H1 (cell line): ENCODE data around the gene EGFLAM. TPM values are rescaled to one million over a fixed set of nuclear protein-coding genes. Genes with fewer than 3 reads are reported as not detected.

ENCODE experiments used
- CTCF ChIA-PET: fragments of 300-600 bp; sonication (Branson Sonifier 250); formaldehyde crosslinking; loops from one replicate; lab custom pipeline; 2021; ENCODE audit not compliant: partially characterized antibody; lab: Charles Lee
- POLR2A ChIA-PET: fragments of 300-600 bp; sonication (Branson Sonifier 250); formaldehyde crosslinking; loops from one replicate; lab custom pipeline; 2021; ENCODE audit warnings: inconsistent platforms; ENCODE audit not compliant: partially characterized antibody; lab: Charles Lee
- DNase-seq, 2 experiments: peaks; one replicate each; pipeline versions ENCODE4 v3.0.0 to v3.0.0-alpha.2; 2010 to 2022; ENCODE audit warnings: low spot score in 2 of 2, low read depth in 1 of 2, mixed read lengths in 1 of 2
- FAIRE-seq: peaks from 2 replicates; lab custom pipeline; 2011; peaks lifted over from hg19 to GRCh38; lab: Jason Lieb, UNC
- H2AFZ ChIP-seq: 2 replicates; pipeline ENCODE4 v1.8.1; 2012; ENCODE audit warnings: low read length, inconsistent platforms
- H2AK5ac ChIP-seq: 2 replicates; pipeline ENCODE4 v1.6.1; 2013; ENCODE audit warnings: low read depth, low read length
- H2BK120ac ChIP-seq: replicated peaks from 2 replicates; pipeline ENCODE3; 2013; ENCODE audit warnings: low read depth, low read length, inconsistent platforms
- H2BK12ac ChIP-seq: 2 replicates; pipeline ENCODE4 v1.6.1; 2013; ENCODE audit warnings: low read depth, low read length
- H2BK15ac ChIP-seq: 2 replicates; pipeline ENCODE4 v1.6.1; 2013; ENCODE audit warnings: low read length
- H2BK20ac ChIP-seq: 2 replicates; pipeline ENCODE4 v1.6.1; 2013; ENCODE audit warnings: low read length
- H2BK5ac ChIP-seq: 2 replicates; pipeline ENCODE4 v1.6.1; 2013; ENCODE audit warnings: low read depth, low read length
- H3K14ac ChIP-seq: 2 replicates; pipeline ENCODE4 v1.6.1; 2013; ENCODE audit warnings: inconsistent platforms; ENCODE audit not compliant: insufficient read length
- H3K18ac ChIP-seq: 2 replicates; pipeline ENCODE4 v1.6.1; 2013; ENCODE audit warnings: low read length; ENCODE audit errors: extremely low read depth
- H3K23ac ChIP-seq: 2 replicates; pipeline ENCODE4 v1.6.1; 2013; ENCODE audit warnings: inconsistent platforms; ENCODE audit not compliant: insufficient read length
- H3K23me2 ChIP-seq: 2 replicates; pipeline ENCODE4 v1.6.1; 2013; ENCODE audit warnings: low read depth, low read length
- H3K27ac ChIP-seq: 2 replicates; pipeline ENCODE4 v1.6.1; 2011; ENCODE audit warnings: low read depth, low read length, inconsistent platforms
- H3K27me3 ChIP-seq, 4 experiments: replicated peaks in 1 of 4; 1 replicate in 1 of 4; 2 replicates in 3 of 4; pipeline versions ENCODE4 v1.6.1 to v1.8.1; 2011 to 2013; ENCODE audit warnings: low read length in 3 of 4, mild to moderate bottlenecking in 3 of 4, inconsistent platforms in 2 of 4, mixed read lengths in 2 of 4, moderate library complexity in 1 of 4; ENCODE audit not compliant: control insufficient read depth in 3 of 4, insufficient read depth in 3 of 4; ENCODE audit errors: extremely low read depth in 1 of 4
- H3K36me3 ChIP-seq, 4 experiments: 2 replicates each; pipeline versions ENCODE4 v1.6.1 to v1.8.1; 2011 to 2013; ENCODE audit warnings: mild to moderate bottlenecking in 4 of 4, low read length in 3 of 4, moderate library complexity in 2 of 4, control low read depth in 1 of 4, inconsistent platforms in 1 of 4; ENCODE audit not compliant: insufficient read depth in 4 of 4, control insufficient read depth in 2 of 4
- H3K4ac ChIP-seq: replicated peaks from 2 replicates; pipeline ENCODE3; 2013; ENCODE audit warnings: low read length, low read depth, mixed read lengths, inconsistent platforms; ENCODE audit not compliant: insufficient read length
- H3K4me1 ChIP-seq, 4 experiments: replicated peaks in 1 of 4; 1 replicate in 1 of 4; 2 replicates in 3 of 4; pipeline versions ENCODE4 v1.6.1 to v1.8.1; 2011 to 2013; ENCODE audit warnings: low read length in 3 of 4, inconsistent platforms in 2 of 4, mixed read lengths in 1 of 4; ENCODE audit not compliant: insufficient read depth in 4 of 4, control insufficient read depth in 3 of 4
- H3K4me2 ChIP-seq, 2 experiments: 2 replicates each; pipeline versions ENCODE4 v1.6.1 to v1.8.1; 2011 to 2013; ENCODE audit warnings: low read depth in 2 of 2, low read length in 2 of 2, control low read depth in 1 of 2, inconsistent platforms in 1 of 2, mild to moderate bottlenecking in 1 of 2; ENCODE audit not compliant: insufficient read depth in 1 of 2
- H3K4me3 ChIP-seq, 4 experiments: fragments of 200-600, 300-600 bp in 1 of 4; sonication (generic), shearing (Covaris generic), sonication (Bioruptor Twin) in 1 of 4; 2 replicates each; pipeline versions ENCODE4 v1.5.1 to v1.8.1; 2011 to 2016; ENCODE audit warnings: low read length in 4 of 4, low read depth in 3 of 4, control low read depth in 2 of 4, inconsistent platforms in 2 of 4, mild to moderate bottlenecking in 2 of 4, mixed read lengths in 1 of 4, moderate library complexity in 1 of 4; ENCODE audit not compliant: insufficient read depth in 2 of 4; ENCODE audit errors: extremely low read depth in 1 of 4
- H3K56ac ChIP-seq: replicated peaks from 2 replicates; pipeline ENCODE3; 2013; ENCODE audit warnings: low read depth, mild to moderate bottlenecking, mixed read lengths, low read length, inconsistent platforms; ENCODE audit not compliant: insufficient read length
- H3K79me1 ChIP-seq: 2 replicates; pipeline ENCODE4 v1.6.1; 2013; ENCODE audit warnings: low read depth, low read length, control low read depth
- H3K79me2 ChIP-seq, 2 experiments: 2 replicates each; pipeline versions ENCODE4 v1.6.1 to v1.8.1; 2012 to 2013; ENCODE audit warnings: low read length in 2 of 2, mild to moderate bottlenecking in 2 of 2, inconsistent platforms in 1 of 2; ENCODE audit not compliant: insufficient read depth in 2 of 2, control insufficient read depth in 1 of 2
- H3K9ac ChIP-seq, 4 experiments: replicated peaks in 1 of 4; 1 replicate in 1 of 4; 2 replicates in 3 of 4; pipeline versions ENCODE4 v1.6.1 to v1.8.1; 2011 to 2013; ENCODE audit warnings: low read depth in 3 of 4, low read length in 3 of 4, control low read depth in 2 of 4, mild to moderate bottlenecking in 2 of 4, moderate library complexity in 2 of 4, inconsistent platforms in 1 of 4; ENCODE audit errors: extremely low read depth in 1 of 4
- H3K9me3 ChIP-seq, 2 experiments: 2 replicates each; pipeline versions ENCODE4 v1.6.1 to v1.8.1; 2012 to 2013; ENCODE audit warnings: mild to moderate bottlenecking in 2 of 2, moderate library complexity in 2 of 2, control low read depth in 1 of 2, inconsistent platforms in 1 of 2, low read depth in 1 of 2, low read length in 1 of 2, mixed read lengths in 1 of 2; ENCODE audit not compliant: insufficient read depth in 2 of 2
- H4K20me1 ChIP-seq, 2 experiments: replicated peaks in 1 of 2; 2 replicates each; pipeline versions ENCODE3 to v1.8.1; 2011 to 2013; ENCODE audit warnings: inconsistent platforms in 2 of 2, low read length in 2 of 2, mild to moderate bottlenecking in 1 of 2; ENCODE audit not compliant: insufficient read depth in 2 of 2, control insufficient read depth in 1 of 2
- H4K5ac ChIP-seq: 2 replicates; pipeline ENCODE4 v1.6.1; 2013; ENCODE audit warnings: low read length, low read depth, mixed read lengths, inconsistent platforms; ENCODE audit not compliant: insufficient read length
- H4K8ac ChIP-seq: 2 replicates; pipeline ENCODE4 v1.8.0; 2013; ENCODE audit warnings: mild to moderate bottlenecking, moderate library complexity, low read length, inconsistent platforms; ENCODE audit not compliant: insufficient read depth; ENCODE audit errors: extremely low read depth
- H4K91ac ChIP-seq: replicated peaks from 2 replicates; pipeline ENCODE3; 2013; ENCODE audit warnings: low read length, mixed read lengths, inconsistent platforms; ENCODE audit not compliant: insufficient read length
- ASH2L ChIP-seq: fragments of 200-600, 300-600 bp; sonication (generic); IDR thresholded peaks from one replicate; pipeline ENCODE4 v1.7.1; 2017; ENCODE audit warnings: low read length
- BRCA1 ChIP-seq: IDR thresholded peaks from 2 replicates; pipeline ENCODE4 v1.6.1; 2012; ENCODE audit warnings: low read depth, low read length, improper control_type of control experiment
- GTF2F1 ChIP-seq: IDR thresholded peaks from 2 replicates; pipeline ENCODE4 v1.6.1; 2012; ENCODE audit warnings: low read depth, low read length, improper control_type of control experiment, borderline replicate concordance
- HDAC2 ChIP-seq, 2 experiments: fragments of 300-600 bp in 1 of 2; sonication (generic) in 1 of 2; IDR thresholded peaks; 2 replicates each; pipeline ENCODE4 v1.6.1; 2011 to 2012; ENCODE audit warnings: low read depth in 2 of 2, low read length in 2 of 2, mild to moderate bottlenecking in 2 of 2, moderate library complexity in 2 of 2, borderline replicate concordance in 1 of 2, inconsistent platforms in 1 of 2
- HDAC6 ChIP-seq: IDR thresholded peaks from one replicate; pipeline ENCODE4 v1.7.1; 2012; ENCODE audit warnings: low read depth, mild to moderate bottlenecking, inconsistent platforms, low read length, moderate library complexity
- JUN ChIP-seq: IDR thresholded peaks from 2 replicates; pipeline ENCODE4 v1.6.1; 2011; ENCODE audit warnings: low read depth, mild to moderate bottlenecking, improper control_type of control experiment, low read length
- MAFK ChIP-seq: IDR thresholded peaks from 2 replicates; pipeline ENCODE4 v1.6.1; 2012; ENCODE audit warnings: low read depth, mild to moderate bottlenecking, improper control_type of control experiment, low read length
- POLR2AphosphoS5 ChIP-seq: IDR thresholded peaks from 2 replicates; pipeline ENCODE4 v1.6.1; 2011; ENCODE audit warnings: low read depth, low read length
- RBBP5 ChIP-seq: IDR thresholded peaks from 2 replicates; pipeline ENCODE4 v1.7.1; 2012; ENCODE audit warnings: low read depth, mild to moderate bottlenecking, inconsistent platforms, low read length, moderate library complexity, borderline replicate concordance
- SIX5 ChIP-seq: IDR thresholded peaks from 2 replicates; pipeline ENCODE4 v1.6.1; 2011; ENCODE audit warnings: mild to moderate bottlenecking, low read depth, low read length
- USF2 ChIP-seq: IDR thresholded peaks from 2 replicates; pipeline ENCODE4 v1.6.1; 2011; ENCODE audit warnings: low read length, improper control_type of control experiment
- WGBS, 2 experiments: shearing (Covaris generic) in 1 of 2; methylation state at CpG; one replicate each; pipeline versions ENCODE4 v1.1.6 to v1.1.7; 2013 to 2015; ENCODE audit warnings: low lambda C conversion rate in 2 of 2, mixed read lengths in 2 of 2, inconsistent platforms in 1 of 2, low coverage in 1 of 2, missing lambda C conversion rate in 1 of 2; ENCODE audit not compliant: insufficient replicate concordance in 2 of 2, insufficient coverage in 1 of 2, insufficient read length in 1 of 2; ENCODE audit errors: extremely low coverage in 1 of 2, missing lambda C conversion rate in 1 of 2; 5-methylcytosine and 5-hydroxymethylcytosine counted together
- polyA plus RNA-seq, 7 experiments: library from polyadenylated mRNA; depleted of rRNA in 3 of 7; stranded (reverse) in 5 of 7; unstranded in 2 of 7; fragments of >200 nt in 5 of 7; fragments of 200-250 nt in 2 of 7; gene quantifications; 1 replicate in 5 of 7; 2 replicates in 1 of 7; 4 replicates in 1 of 7; pipeline versions ENCODE4 v1.2.1 to v1.2.3, GENCODE V29; 2011 to 2013; ENCODE audit warnings: missing spikeins in 2 of 7, mixed read lengths in 2 of 7
- total RNA-seq: library from RNA; stranded (reverse); fragmentation: NEBNext Ultra II Directional; extraction: Animal tissue kit (Norgen Biotek cat#: 25700); gene quantifications from 2 replicates; pipeline ENCODE4 v1.2.1, GENCODE V29; 2021
- TF ChIP-seq, protein P1 (sequence below): IDR thresholded peaks from 2 replicates; pipeline ENCODE4 v1.6.1; 2011; ENCODE audit warnings: low read depth, mild to moderate bottlenecking, low read length; ENCODE audit not compliant: insufficient read depth

The EGFLAM gene
- total and polyA plus RNA-seq, 2 of the 8 experiments (the other 6 are each of a cell fraction or from before 2014, with no cell fraction given), result 0.20 to 0.24 TPM

DNA sequence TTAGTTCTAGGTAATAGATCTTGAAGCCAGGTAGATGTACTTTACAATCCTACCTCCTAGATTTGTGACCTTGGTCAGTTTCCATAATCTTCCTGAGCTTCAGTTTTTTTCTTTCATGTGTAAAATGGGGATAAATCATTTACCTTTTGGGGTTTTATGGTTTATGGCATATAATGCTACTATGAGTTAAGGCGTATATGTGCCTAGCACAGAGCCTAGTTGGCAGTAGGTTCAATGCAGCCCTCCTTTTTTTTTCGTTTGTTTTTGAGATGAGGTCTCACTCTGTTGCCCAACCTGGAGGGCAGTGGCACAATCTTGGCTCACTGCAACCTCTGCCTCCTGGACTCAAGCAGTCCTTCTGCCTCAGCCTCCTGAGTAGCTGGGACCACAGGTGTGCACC is 28.8 kb downstream of the EGFLAM start:
- H3K27me3 ChIP-seq, result no peaks in the 10 kb centered on the region
- H3K56ac ChIP-seq, result no peak overlapping the region
- no peak overlapping the region for H2BK5ac ChIP-seq
- H3K18ac ChIP-seq, result no peak overlapping the region
- H3K79me1 ChIP-seq, result no peaks in the 10 kb centered on the region
- WGBS, 2 experiments, result 90% methylated on average over 2 of the region's 2 CpGs; no CpG with 5 or more reads in 1 of the 2 experiments
- H2AK5ac ChIP-seq, result no peak overlapping the region
- H2BK120ac ChIP-seq, result no peak overlapping the region
- no peak overlapping the region for H3K4ac ChIP-seq
- no peak for DNase-seq
- no peaks in the 10 kb centered on the region for H4K20me1 ChIP-seq
- no peak overlapping the region for H4K91ac ChIP-seq
- no peaks in the 10 kb centered on the region for H3K23me2 ChIP-seq
- H3K27ac ChIP-seq, result no peak overlapping the region
- H2AFZ ChIP-seq, result no peak overlapping the region
- no peak overlapping the region for H3K14ac ChIP-seq
- H2BK20ac ChIP-seq, result no peak overlapping the region
- no peak overlapping the region for H3K23ac ChIP-seq
- ChIA-PET CTCF (interaction anchor here (1.3 kb wide), 1 partner anchor 22 kb away, joined by 4 read pairs; no protein-coding TSS in a partner anchor), POLR2A (no interaction called here)
- no peak overlapping the region; the same call in 1 of the 2 replicates for H4K8ac ChIP-seq
- H3K9ac ChIP-seq, result no peak overlapping the region
- no peaks in the 10 kb centered on the region for H3K36me3 ChIP-seq
- no peaks in the 10 kb centered on the region for H3K4me1 ChIP-seq
- no peak for FAIRE-seq
- no peaks in the 10 kb centered on the region for H3K79me2 ChIP-seq
- H3K9me3 ChIP-seq, result no peaks in the 10 kb centered on the region; a peak in 1 of 4 replicates
- H4K5ac ChIP-seq, result no peak overlapping the region
- H3K4me3 ChIP-seq, result no peak overlapping the region
- no peak overlapping the region for H2BK12ac ChIP-seq
- H3K4me2 ChIP-seq, result no peak overlapping the region
- H2BK15ac ChIP-seq, result no peak overlapping the region
- TF ChIP-seq GTF2F1, result no peak
- no peak for TF ChIP-seq HDAC6
- no peak for TF ChIP-seq BRCA1
- TF ChIP-seq RBBP5, result no peak
- TF ChIP-seq ASH2L, result no peak
- TF ChIP-seq HDAC2 (IDR thresholded peaks at IDR 0.05; ENCODE audit: borderline replicate concordance in 1 of 2, low read depth in 2 of 2, low read length in 2 of 2), result no peak
- no peak for TF ChIP-seq POLR2AphosphoS5
- TF ChIP-seq SIX5, result no peak
- TF ChIP-seq, protein P1, sequence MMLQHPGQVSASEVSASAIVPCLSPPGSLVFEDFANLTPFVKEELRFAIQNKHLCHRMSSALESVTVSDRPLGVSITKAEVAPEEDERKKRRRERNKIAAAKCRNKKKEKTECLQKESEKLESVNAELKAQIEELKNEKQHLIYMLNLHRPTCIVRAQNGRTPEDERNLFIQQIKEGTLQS, result no peak
- TF ChIP-seq MAFK, result no peak
- TF ChIP-seq USF2, result no peak
- TF ChIP-seq JUN, result no peak
